NCI-H2171 treated with DMSO at 0.1 percent for 48 hours (cell line): ENCODE results near the gene NTHL1.
"Not testable (repeated sequence)": the region's sequence is repeated elsewhere in the genome, so short reads cannot be mapped to it uniquely, and the experiment has no call there.

ENCODE experiments used
- DNase-seq: peaks from one replicate; lab custom pipeline; 2025; lab: John Stamatoyannopoulos, UW

NTHL1 gene

DNA sequence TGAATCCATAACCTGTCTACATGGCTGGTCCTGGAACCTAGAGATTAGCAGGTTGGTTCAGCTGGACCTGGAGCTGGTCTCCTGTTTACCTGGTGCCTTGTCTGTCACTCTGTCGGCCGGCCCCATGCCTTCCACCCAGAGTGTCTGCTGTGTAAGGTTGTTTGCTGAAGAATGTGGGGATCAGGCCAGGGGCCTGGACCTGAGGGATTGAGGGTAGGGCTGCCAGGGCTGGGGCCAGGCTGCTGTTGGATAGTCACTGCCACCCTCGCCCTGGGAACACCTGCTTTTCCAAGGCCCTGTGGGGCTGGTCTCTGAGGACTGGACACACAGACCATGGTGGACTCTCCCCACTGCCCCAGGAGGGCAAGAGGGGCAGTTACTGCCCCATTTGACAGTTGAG, 19.5 kb downstream of the NTHL1 start:
- DNase-seq: no peak

GRCh38 chr16:2027024-2028010, 20.3 kb downstream of the NTHL1 start:
- DNase-seq: peak; percentile 34

- no peak for DNase-seq
Observed at GRCh38 chr16:2026461-2027023, 21.1 kb downstream of the NTHL1 start, which contains the start of gene NHERF2. TSS of gene NHERF2 (plus strand) at chr16:2026902. CDS start at chr16:2027006, 104 bp downstream.

GRCh38 chr16:2025878-2026460, 21.7 kb downstream of the NTHL1 start:
- no peak for DNase-seq

DNA sequence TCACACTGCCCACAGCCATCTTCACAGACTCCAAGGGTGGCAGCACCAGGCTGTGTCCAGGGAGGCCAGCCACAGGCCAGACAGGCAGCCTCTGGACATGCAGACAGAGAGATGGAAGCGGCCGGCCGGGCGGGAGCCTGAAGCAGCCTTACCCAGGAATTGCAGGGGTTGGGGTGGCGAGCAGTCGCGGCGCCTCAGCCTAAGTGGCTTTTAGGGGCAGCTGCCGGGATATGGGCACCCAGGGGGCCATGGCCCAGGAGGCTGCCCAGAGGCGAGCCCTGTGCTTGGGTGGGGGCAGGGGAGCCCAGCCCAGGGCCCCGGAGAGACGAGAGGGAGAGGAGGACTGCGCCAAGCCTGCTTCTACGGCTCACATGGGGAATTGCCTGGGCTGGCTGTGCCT, 22.4 kb downstream of the NTHL1 start:
- DNase-seq: no peak

DNA sequence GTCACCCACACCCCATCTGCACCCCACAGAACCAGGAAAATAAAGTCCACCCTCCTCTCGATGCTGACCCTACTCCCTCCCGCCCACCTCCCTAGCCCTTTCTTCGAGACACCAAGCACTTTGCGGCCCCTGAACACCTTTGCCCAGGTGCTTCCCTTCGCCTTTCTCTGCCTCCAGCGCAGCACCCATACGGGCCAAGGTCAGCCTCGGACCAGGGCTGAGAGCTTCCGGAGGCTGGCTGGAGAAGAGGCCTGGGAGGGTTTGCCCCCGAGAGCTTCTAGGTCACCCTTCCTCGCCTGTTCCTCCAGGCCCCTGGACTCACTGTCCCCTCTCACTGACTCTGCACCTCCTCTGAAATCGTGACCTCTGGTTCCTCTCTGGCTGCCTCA, 23.6 kb downstream of the NTHL1 start:
- DNase-seq: no peak

- DNase-seq: peak; percentile 86
Observed at GRCh38 chr16:2023092-2024031, 24.3 kb downstream of the NTHL1 start.

DNA sequence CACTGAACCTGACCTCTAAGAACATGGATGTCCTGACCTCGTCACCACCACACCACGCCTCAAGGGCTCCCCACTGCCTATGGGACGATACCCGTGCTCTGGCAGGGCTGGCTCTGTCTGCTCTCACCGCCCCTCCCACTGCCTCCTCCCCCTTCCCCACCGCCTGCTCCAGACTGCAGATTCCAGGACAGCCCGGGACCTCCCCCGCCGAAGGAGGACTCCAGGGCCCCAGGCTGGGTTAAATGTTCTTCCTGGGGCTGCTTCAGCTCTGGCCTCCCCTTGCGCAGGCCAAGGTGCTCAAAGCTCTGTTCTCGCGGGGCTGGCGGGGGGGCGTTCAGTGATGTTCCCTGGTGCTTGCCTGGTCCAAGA, 24.9 kb downstream of the NTHL1 start:
- DNase-seq: no peak

- peak; percentile 51 for DNase-seq
Observed at GRCh38 chr16:2019921-2020831, 27.5 kb downstream of the NTHL1 start.

DNA sequence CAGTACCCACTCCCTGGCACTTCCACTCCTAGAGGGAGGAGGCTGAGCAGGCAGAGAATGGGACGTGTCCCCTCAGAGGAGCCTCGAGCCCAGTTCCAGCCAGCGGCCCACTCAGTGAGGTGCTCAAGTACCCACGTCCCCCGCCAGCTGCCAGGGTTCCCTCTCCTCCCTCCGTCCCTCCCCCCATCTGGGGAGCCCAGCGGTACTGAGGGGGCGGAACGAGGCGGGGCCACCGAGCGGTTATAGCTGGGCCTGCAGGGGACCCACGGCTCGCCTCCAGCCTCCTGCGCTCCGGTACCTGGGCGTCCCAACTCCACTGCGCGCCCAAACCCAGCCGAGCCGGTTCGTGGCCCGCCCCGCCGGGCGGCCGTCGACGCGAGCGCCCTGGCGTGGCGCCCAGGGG, 28.1 kb downstream of the NTHL1 start, which contains the start of gene NPW:
Gene NPW, plus strand, starts transcription at position 268 of the 403 bp plus-strand sequence.
- peak; percentile 69 for DNase-seq

GRCh38 chr16:2016407-2016922, 31.2 kb downstream of the NTHL1 start:
- no peak for DNase-seq

GRCh38 chr16:2015947-2016208, 31.8 kb downstream of the NTHL1 start:
- DNase-seq: no peak

GRCh38 chr16:2015117-2015946, 32.3 kb downstream of the NTHL1 start:
- DNase-seq: peak; percentile 67

DNA sequence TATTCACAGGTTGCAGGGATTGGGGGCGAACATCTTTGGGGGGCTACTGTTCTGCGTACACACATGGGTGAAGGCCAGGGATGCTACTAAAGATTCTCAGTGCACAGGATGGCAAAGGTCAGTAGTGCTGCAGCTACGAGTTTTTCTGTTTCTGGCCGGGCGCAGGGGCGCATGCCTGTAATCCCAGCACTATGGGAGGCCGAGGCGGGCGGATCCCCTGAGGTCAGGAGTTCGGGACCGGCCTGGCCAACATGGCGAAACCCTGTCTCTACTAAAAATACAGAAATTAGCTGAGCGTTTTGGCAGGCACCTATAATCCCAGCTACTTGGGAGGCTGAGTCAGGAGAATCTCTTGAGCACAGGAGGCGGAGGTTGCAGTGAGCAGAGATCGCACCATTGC, 34.1 kb downstream of the NTHL1 start:
- DNase-seq: no peak

GRCh38 chr16:2011726-2012125, 35.9 kb downstream of the NTHL1 start:
- DNase-seq: not testable (repeated sequence)

- DNase-seq: peak; percentile 80
Observed at GRCh38 chr16:2009791-2010510, 37.7 kb downstream of the NTHL1 start, which contains the start of gene ZNF598. TSS of gene ZNF598 (minus strand) at chr16:2009821.

GRCh38 chr16:2009164-2009711, 38.4 kb downstream of the NTHL1 start:
- DNase-seq: no peak

DNA sequence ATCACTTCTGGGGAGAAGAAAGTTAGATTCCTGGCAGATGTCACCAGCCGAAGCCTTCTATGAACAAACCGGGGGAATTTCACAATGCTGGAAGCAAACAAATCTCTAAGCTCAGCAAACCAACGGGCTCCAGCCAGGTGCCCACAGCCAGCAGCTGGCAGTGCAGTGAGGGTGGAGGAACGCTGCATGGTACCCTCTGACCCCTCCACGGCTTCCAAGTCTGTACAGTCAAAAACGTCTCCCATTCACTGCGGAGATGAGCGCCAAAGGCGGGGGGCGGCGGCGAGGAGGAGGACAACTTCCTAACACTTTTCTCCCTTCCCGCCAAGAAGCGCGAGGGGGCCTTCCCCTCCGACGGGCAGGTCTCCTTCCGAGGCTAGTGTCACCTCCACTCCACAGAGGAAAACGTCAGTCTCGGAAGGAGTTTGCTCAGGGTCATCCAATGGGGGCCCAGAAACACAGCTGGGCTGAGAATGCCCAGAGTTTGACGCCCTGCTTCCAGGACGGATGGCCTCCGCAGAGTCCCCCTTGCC, 38.9 kb downstream of the NTHL1 start:
- no peak for DNase-seq
